SIG-M5 treated with dmso at 0.1 percent for 504 hours (cell line): ENCODE results near the gene IQGAP1.
"Not testable (repeated sequence)": the region's sequence is repeated elsewhere in the genome, so short reads cannot be mapped to it uniquely, and the experiment has no call there.

ENCODE experiments used
- DNase-seq: peaks from one replicate; lab custom pipeline; 2025; ENCODE audit not compliant: unreplicated experiment; lab: John Stamatoyannopoulos, UW

Gene IQGAP1

GRCh38 chr15:90407336-90407735 is 19.3 kb downstream of the IQGAP1 start:
- no peak for DNase-seq

- no peak for DNase-seq
Observed at GRCh38 chr15:90407871-90408317, 19.9 kb downstream of the IQGAP1 start.

GRCh38 chr15:90408657-90409056 is 20.6 kb downstream of the IQGAP1 start:
- DNase-seq = no peak

GRCh38 chr15:90409587-90409986 is 21.5 kb downstream of the IQGAP1 start:
- not testable (repeated sequence) for DNase-seq

GRCh38 chr15:90410316-90410715 is 22.3 kb downstream of the IQGAP1 start:
- DNase-seq = not testable (repeated sequence)

GRCh38 chr15:90411176-90411575 is 23.1 kb downstream of the IQGAP1 start:
- DNase-seq = no peak

GRCh38 chr15:90412356-90413194 is 24.5 kb downstream of the IQGAP1 start:
- DNase-seq = peak; percentile 91

GRCh38 chr15:90413411-90414379 is 25.7 kb downstream of the IQGAP1 start:
- peak; percentile 5 for DNase-seq

GRCh38 chr15:90414408-90415028 is 26.5 kb downstream of the IQGAP1 start:
- DNase-seq = no peak

- not testable (repeated sequence) for DNase-seq
Observed at GRCh38 chr15:90416052-90416451, 28.0 kb downstream of the IQGAP1 start.

GRCh38 chr15:90418627-90419026 is 30.6 kb downstream of the IQGAP1 start:
- DNase-seq = no peak

GRCh38 chr15:90419206-90419605 is 31.2 kb downstream of the IQGAP1 start:
- DNase-seq = no peak

GRCh38 chr15:90419738-90420406 is 31.8 kb downstream of the IQGAP1 start:
- no peak for DNase-seq

- no peak for DNase-seq
Observed at GRCh38 chr15:90420451-90420850, 32.4 kb downstream of the IQGAP1 start.

GRCh38 chr15:90421527-90421926 is 33.5 kb downstream of the IQGAP1 start:
- DNase-seq = no peak

GRCh38 chr15:90422043-90422442 is 34.0 kb downstream of the IQGAP1 start:
- DNase-seq = no peak

GRCh38 chr15:90422936-90423335 is 34.9 kb downstream of the IQGAP1 start:
- no peak for DNase-seq

GRCh38 chr15:90423801-90424319 is 35.8 kb downstream of the IQGAP1 start:
- no peak for DNase-seq

GRCh38 chr15:90425726-90426346 is 37.8 kb downstream of the IQGAP1 start:
- DNase-seq = no peak

GRCh38 chr15:90427185-90427584 is 39.1 kb downstream of the IQGAP1 start:
- no peak for DNase-seq
